GM13977 (cell line): ENCODE data around the gene EDIL3.

Source experiments
- DNase-seq: peaks from one replicate; pipeline ENCODE4 v3.0.0; 2012; ENCODE audit warnings: low spot score
- CTCF ChIP-seq: IDR thresholded peaks from 2 replicates; pipeline ENCODE4 v1.5.1; 2012; ENCODE audit warnings: mild to moderate bottlenecking, control low read depth; ENCODE audit not compliant: insufficient read depth; ENCODE audit errors: extremely low read depth, missing control alignments
- in situ Hi-C: fragments of 300-500 bp; cut with MboI; formaldehyde crosslinking; loops from one replicate; pipeline ENCODE4 v1.12.0; 2022; ENCODE audit warnings: low sequenced_read_pairs, low pct_unique_long_range_greater_than_20kb, mixed read lengths, inconsistent platforms; ENCODE audit not compliant: unreplicated experiment

Gene EDIL3

DNA sequence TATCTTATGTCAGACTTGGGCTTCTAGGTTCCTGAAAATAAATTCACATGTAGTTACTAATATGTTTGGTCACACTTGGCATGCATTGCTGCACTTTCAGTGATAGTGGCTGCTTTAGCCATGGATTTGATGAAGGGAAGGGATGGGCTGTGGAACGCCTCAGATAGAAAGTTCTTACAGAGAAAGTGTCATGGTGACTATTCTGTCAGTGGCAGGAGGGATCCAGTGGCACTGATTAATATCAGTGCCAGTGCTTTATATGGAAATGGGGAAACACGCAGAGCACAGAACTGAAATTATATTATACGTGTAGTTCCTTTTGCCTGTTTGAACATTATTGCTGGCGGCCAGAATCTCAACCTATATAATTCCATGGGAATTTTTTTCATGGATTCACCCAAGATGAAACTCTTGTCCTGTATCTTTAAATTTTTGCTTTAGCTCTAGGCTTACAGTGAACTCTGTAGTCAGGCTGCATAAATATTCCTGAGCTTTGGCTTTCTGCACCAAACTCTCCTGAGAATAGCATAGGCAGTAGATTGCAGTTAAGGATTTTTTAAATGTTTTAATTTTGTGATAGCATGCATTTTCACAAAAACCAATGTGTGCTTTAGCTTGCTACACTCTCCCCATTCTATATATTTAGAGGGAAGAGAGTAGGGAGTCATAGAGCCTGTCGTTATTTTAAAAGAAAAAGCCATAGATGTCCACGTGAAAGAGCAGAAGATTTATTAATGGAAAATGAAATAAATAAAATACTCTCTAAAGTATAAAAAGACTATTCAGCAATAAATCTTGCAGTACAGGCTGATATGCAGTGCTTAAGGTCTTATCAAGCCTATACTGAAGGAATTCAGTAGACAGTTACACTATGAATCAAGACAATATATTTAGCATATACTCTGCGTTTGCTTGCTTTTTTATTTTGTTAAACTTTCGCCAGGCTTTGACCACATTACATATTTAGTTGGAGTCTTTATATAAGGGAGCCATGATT lies 98.7 kb downstream of the EDIL3 start:
- in situ Hi-C loops, result no loop called here

DNA sequence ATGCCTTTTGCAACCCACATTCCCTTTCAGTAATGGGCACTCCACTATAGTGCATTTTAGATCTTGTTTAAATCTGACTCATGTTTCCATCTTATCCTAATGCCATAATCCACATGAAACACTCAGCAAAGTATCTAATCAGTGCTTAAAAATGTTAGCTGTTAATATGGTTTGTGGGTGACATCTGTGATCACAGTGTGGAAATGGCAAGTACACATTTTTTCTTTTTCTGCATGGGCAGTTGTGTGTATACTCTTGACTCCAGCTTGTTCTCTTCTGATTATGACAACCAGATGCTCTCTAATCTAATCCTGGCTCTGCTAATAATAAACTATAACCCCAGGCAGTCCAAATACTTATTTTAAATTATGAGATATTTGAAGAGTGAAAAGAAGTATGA lies 103.3 kb downstream of the EDIL3 start:
- in situ Hi-C loops, result no loop called here
- no peak for DNase-seq
- no peak for TF ChIP-seq CTCF

More for the DNA sequence above, 98.7 kb downstream of the EDIL3 start:
- no peak for TF ChIP-seq CTCF
- DNase-seq, result no peak

DNA sequence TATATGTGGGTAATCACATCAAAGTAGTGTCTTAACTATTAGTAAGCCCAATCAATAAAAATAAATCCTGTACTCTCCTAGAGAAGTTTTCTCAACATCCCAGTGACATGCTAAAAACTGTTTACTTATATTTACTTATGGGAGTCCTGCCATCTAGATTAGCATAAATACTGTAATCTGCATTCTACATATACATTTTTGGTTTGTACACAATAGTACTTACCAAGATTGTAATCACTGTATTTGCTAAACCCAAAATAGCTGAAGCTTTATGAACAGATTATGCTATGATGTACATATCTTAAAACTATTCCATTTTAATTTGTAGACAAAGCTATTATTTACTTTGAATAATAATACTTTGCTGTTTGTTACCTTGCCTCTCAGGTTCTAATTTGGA lies 105.4 kb downstream of the EDIL3 start:
- in situ Hi-C loops, result no loop called here
- no peak for DNase-seq
- no peak for TF ChIP-seq CTCF

- in situ Hi-C loops, result no loop called here
- no peak for DNase-seq
- TF ChIP-seq CTCF, result no peak
Observed at GRCh38 chr5:84275609-84276008, 109.1 kb downstream of the EDIL3 start.

DNA sequence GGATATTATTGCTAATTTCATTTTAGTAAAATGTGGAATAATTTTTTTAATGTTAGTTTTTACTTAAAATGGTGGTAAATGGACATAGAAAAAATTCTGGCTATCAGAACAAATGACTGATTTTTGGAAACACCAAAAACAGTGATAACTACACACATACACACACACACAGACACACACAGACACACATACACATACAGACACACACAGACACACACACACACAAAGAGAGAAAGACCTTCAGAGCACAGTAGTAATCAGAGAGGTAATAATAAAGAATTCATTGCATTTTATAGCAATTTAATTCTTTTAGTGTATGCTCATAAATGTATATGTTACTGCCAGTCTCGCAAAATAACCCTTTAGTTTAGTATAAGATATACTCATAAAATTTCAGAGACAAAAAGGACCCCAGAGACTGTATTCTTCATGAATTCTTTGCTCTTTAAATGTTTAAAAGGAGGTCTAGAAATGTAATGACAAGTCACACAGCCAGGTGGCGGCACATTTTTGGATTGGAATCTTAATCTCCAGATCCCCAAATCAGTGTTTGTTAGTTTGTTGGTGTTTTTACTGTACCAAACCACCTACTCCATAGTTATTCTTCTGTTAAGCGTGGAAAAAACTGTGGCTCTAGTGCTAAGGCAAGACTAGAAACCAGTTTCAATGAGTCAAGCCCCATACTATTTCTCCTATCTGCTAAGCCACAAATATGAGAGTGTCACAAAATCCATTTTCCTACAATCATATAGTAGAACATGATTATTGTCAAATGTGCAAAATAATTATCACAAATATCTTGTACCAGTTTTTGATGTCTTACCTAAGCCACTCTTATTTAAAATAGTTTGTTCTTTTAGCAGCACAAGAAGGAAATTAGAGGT lies 109.9 kb downstream of the EDIL3 start:
- in situ Hi-C loops, result loop anchor here (25.0 kb wide), 1 partner anchor 538 kb away; no protein-coding TSS in a partner anchor
- peak; percentile 54 for TF ChIP-seq CTCF
- peak; percentile 7 for DNase-seq

DNA sequence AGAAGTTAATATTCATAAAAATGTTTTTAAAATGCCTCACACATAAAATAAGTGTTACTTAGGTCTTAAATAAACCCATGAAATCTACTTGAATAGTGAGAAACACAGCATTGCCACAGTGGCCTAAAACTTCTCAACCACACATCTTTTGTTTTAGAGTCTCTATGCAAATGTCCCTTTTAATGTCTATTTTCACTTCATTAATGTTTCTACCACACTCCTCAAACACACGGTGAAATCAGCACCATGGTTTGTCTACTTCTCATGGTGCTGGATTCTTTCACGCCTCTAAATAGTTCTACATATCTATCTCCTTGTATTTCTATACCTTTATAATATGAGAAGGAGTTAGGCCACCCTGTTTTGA lies 111.2 kb downstream of the EDIL3 start:
- TF ChIP-seq CTCF, result no peak
- no peak for DNase-seq
- in situ Hi-C loops, result loop anchor here (25.0 kb wide), 1 partner anchor 536 kb away; no protein-coding TSS in a partner anchor
